OCI-LY3 (cell line): Measurements from ENCODE around the gene GHR.

ENCODE experiments used
- H2AFZ ChIP-seq: fragments of 200-600, 300-600 bp; shearing (Covaris generic); 2 replicates; pipeline ENCODE4 v1.6.0; 2014; ENCODE audit warnings: antibody characterized with exemption, low read depth, low read length
- H3K27ac ChIP-seq: fragments of 200-600, 300-600 bp; sonication (generic); 2 replicates; pipeline ENCODE4 v1.5.1; 2014; ENCODE audit warnings: mild to moderate bottlenecking, low read length, moderate library complexity, mixed read lengths
- H3K27me3 ChIP-seq: fragments of 200-600, 300-600 bp; sonication (generic); 2 replicates; pipeline ENCODE4 v1.6.1; 2014; ENCODE audit warnings: low read depth, low read length, mixed read lengths
- H3K36me3 ChIP-seq: fragments of 200-600, 300-600 bp; sonication (generic); replicated peaks from 2 replicates; pipeline ENCODE3; 2014; ENCODE audit warnings: low read depth, low read length, mixed read lengths
- H3K4me1 ChIP-seq: fragments of 300-600, 200-600 bp; sonication (generic); 2 replicates; pipeline ENCODE4 v1.6.1; 2014; ENCODE audit warnings: low read length, mixed read lengths
- H3K4me2 ChIP-seq: fragments of 200-600, 300-600 bp; sonication (generic); 2 replicates; pipeline ENCODE4 v1.6.1; 2014; ENCODE audit warnings: low read length, mixed read lengths
- H3K4me3 ChIP-seq: fragments of 300-600, 200-600 bp; sonication (generic); 2 replicates; pipeline ENCODE4 v1.5.1; 2014; ENCODE audit warnings: antibody characterized with exemption, mild to moderate bottlenecking, low read length, moderate library complexity
- H3K79me2 ChIP-seq: fragments of 300-600, 200-600 bp; shearing (Covaris generic); 2 replicates; pipeline ENCODE4 v1.6.1; 2014; ENCODE audit warnings: mild to moderate bottlenecking, low read length, mixed read lengths
- H3K9ac ChIP-seq: fragments of 300-600, 200-600 bp; shearing (Covaris generic); 2 replicates; pipeline ENCODE4 v1.6.0; 2014; ENCODE audit warnings: mild to moderate bottlenecking, low read length, moderate library complexity
- H3K9me3 ChIP-seq: fragments of 200-600, 300-600 bp; shearing (Covaris generic); 2 replicates; pipeline ENCODE4 v1.6.1; 2014; ENCODE audit warnings: low read length, mixed read lengths; ENCODE audit not compliant: insufficient read depth
- H4K20me1 ChIP-seq: fragments of 200-600, 300-600 bp; sonication (generic); 2 replicates; pipeline ENCODE4 v1.6.1; 2016; ENCODE audit warnings: low read length, mixed read lengths; ENCODE audit not compliant: insufficient read depth
- EZH2phosphoT487 ChIP-seq: fragments of 200-600 bp; shearing (Covaris generic); IDR thresholded peaks from 2 replicates; pipeline ENCODE4 v1.6.1; 2018; ENCODE audit warnings: antibody characterized with exemption, mixed run types, low read depth
- TF ChIP-seq, protein P1 (sequence below): fragments of 200-600, 300-600 bp; sonication (generic); IDR thresholded peaks from 2 replicates; pipeline ENCODE4 v1.5.1; 2014; ENCODE audit warnings: antibody characterized with exemption, low read length, low read depth

GHR gene

DNA sequence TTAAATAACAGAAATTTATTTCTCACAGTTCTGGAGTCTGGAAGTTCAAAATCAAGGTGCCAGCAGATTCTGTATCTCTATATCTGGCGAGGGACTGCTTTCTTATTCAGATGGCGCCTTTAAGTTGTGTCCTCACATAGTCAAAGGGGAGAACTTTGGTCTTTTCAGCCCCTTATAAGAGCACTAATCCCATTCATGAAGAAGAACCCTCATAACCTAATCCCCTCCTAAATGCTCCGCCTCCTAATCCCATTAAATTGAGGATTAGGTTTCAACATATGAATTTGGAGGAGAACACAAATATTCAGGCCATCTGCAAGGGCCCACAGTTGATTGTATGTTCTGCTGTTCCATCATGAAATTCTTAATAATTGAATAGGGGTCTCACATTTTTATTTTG is 322.6 kb downstream of the GHR start:
- Histone ChIP-seq H2AFZ (no peak overlapping the region), H3K9me3 (no peaks in the 10 kb centered on the region), H3K4me3 (no peak overlapping the region), H3K36me3 (no peaks in the 10 kb centered on the region), H3K4me2 (no peak overlapping the region), H3K27ac (no peak overlapping the region), H3K79me2 (no peaks in the 10 kb centered on the region), H3K4me1 (no peaks in the 10 kb centered on the region), H3K27me3 (no peaks in the 10 kb centered on the region), H3K9ac (no peak overlapping the region), H4K20me1 (no peaks in the 10 kb centered on the region)
- TF ChIP-seq EZH2phosphoT487: no peak
- TF ChIP-seq, protein P1, sequence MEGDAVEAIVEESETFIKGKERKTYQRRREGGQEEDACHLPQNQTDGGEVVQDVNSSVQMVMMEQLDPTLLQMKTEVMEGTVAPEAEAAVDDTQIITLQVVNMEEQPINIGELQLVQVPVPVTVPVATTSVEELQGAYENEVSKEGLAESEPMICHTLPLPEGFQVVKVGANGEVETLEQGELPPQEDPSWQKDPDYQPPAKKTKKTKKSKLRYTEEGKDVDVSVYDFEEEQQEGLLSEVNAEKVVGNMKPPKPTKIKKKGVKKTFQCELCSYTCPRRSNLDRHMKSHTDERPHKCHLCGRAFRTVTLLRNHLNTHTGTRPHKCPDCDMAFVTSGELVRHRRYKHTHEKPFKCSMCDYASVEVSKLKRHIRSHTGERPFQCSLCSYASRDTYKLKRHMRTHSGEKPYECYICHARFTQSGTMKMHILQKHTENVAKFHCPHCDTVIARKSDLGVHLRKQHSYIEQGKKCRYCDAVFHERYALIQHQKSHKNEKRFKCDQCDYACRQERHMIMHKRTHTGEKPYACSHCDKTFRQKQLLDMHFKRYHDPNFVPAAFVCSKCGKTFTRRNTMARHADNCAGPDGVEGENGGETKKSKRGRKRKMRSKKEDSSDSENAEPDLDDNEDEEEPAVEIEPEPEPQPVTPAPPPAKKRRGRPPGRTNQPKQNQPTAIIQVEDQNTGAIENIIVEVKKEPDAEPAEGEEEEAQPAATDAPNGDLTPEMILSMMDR: no peak

DNA sequence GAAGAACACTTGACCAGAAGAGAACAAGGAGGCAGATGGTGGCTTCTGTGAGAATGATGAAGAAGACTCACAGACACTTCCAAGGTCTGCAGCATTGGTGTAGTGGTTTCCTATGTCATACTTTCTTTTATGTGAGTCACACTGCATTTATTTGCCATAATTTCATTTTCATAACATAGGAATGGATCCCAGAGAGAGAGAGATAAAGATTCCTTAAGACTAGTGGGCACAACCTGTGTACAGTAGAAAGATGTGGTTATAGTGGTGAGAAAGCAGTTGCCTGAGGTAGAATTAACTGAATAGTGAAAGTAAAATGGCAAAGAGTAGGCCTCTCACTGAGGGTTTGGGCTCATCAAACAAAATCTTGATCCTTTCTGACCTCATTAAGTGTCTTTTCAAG is 325.8 kb downstream of the GHR start:
- Histone ChIP-seq H3K4me2 (no peak overlapping the region), H3K27me3 (no peaks in the 10 kb centered on the region), H3K4me3 (no peak overlapping the region), H3K9ac (no peak overlapping the region), H3K36me3 (no peaks in the 10 kb centered on the region), H4K20me1 (no peaks in the 10 kb centered on the region), H3K4me1 (no peaks in the 10 kb centered on the region), H3K27ac (no peak overlapping the region), H3K79me2 (no peaks in the 10 kb centered on the region), H3K9me3 (no peaks in the 10 kb centered on the region), H2AFZ (no peak overlapping the region)
- TF ChIP-seq, protein P1: no peak
- no peak for TF ChIP-seq EZH2phosphoT487

DNA sequence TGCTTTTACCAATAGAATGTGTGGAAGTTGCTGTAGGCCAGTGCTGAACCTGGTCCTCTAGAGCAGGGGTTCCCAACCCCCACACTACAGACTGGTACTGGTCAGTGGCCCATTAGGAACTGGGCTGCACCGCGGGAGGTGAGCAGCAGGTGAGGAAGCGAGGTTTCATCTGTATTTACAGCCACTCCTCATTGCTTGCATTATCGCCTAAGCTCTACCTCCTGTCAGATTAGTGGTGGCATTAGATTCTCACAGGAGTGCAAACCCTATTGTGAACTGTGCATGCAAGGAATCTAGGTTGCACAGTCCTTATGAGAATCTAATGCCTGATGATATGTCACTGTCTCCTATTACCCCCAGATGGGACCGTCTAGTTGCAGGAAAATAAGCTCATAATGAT is 327.3 kb downstream of the GHR start:
- H3K4me1 ChIP-seq: no peaks in the 10 kb centered on the region
- no peaks in the 10 kb centered on the region for H3K9me3 ChIP-seq
- no peaks in the 10 kb centered on the region for H3K27me3 ChIP-seq
- H3K4me2 ChIP-seq: no peak overlapping the region
- no peak overlapping the region for H2AFZ ChIP-seq
- H3K9ac ChIP-seq: no peak overlapping the region
- H4K20me1 ChIP-seq: no peaks in the 10 kb centered on the region
- H3K79me2 ChIP-seq: no peaks in the 10 kb centered on the region
- H3K36me3 ChIP-seq: no peaks in the 10 kb centered on the region
- TF ChIP-seq, protein P1: no peak
- TF ChIP-seq EZH2phosphoT487: no peak
- H3K27ac ChIP-seq: no peak overlapping the region
- H3K4me3 ChIP-seq: no peak overlapping the region

DNA sequence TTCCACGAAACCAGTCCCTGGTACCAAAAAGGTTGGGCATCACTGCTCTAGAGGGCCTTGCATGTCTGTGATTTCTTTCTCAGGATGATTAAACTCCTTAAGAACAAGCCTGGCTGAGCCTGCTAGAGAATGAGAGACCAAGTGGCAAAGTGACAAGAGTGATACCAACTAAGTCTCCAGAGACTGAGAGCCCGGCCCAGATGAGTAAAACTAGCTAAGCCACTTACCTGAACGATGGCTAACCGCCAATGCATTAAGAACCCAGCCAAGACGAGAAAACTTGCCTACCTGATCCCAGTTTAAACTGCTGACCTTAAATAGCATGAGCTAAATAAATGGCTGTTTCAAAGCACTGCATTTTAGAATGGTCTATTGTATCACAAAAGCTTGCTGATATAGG is 327.8 kb downstream of the GHR start:
- Histone ChIP-seq H3K27ac (no peak overlapping the region), H2AFZ (no peak overlapping the region), H3K4me2 (no peak overlapping the region), H3K9me3 (no peaks in the 10 kb centered on the region), H3K79me2 (no peaks in the 10 kb centered on the region), H3K4me1 (no peaks in the 10 kb centered on the region), H3K36me3 (no peaks in the 10 kb centered on the region), H3K27me3 (no peaks in the 10 kb centered on the region), H4K20me1 (no peaks in the 10 kb centered on the region), H3K9ac (no peak overlapping the region), H3K4me3 (no peak overlapping the region)
- TF ChIP-seq, protein P1: no peak
- TF ChIP-seq EZH2phosphoT487: no peak
